Measurements from ENCODE around the gene UNC13C.

DNA sequence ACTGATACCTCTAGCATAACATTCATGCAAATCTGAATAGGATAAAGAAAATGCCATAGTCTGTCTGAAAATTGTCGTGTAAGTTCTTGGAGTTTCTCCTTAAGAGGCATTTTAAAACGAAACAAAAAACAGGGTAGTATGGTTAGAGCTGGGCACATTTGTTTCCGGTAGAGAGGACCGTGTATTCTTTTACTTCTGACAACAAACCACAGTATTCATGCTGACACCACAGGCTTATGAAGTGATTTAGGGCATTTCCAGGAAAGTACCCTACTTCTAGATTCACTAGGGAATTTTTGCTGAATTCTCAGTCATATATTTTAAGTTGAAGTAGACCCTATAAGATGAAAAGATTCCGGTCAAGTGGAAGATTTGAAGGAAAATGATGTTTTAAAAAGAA lies 541.3 kb downstream of the UNC13C start:
- TF ChIP-seq ZNF132 (tag by site-specific recombination; IDR thresholded peaks at IDR 0.05; ENCODE audit: borderline replicate concordance), result no peak
- no peak for TF ChIP-seq ZBTB10 (tag by site-specific recombination; IDR thresholded peaks at IDR 0.05)

Measured in HEK293 (cell line).